DOHH2 (cell line): Measurements from ENCODE around the gene SSU72.

Experiments used
- H3F3A ChIP-seq: fragments of 200-600 bp; sonication (generic), shearing (Covaris generic); 2 replicates; pipeline ENCODE4 v1.6.0; 2016; ENCODE audit warnings: antibody characterized with exemption, mild to moderate bottlenecking; ENCODE audit not compliant: control insufficient read depth, insufficient read depth
- H3K27ac ChIP-seq: fragments of 200-600 bp; sonication (generic); 2 replicates; pipeline ENCODE4 v1.5.1; 2014; ENCODE audit warnings: low read depth, mild to moderate bottlenecking, low read length, moderate library complexity
- H3K27me3 ChIP-seq: fragments of 200-600 bp; sonication (generic); 2 replicates; pipeline ENCODE4 v1.6.1; 2014; ENCODE audit warnings: mild to moderate bottlenecking, low read length, mixed read lengths; ENCODE audit not compliant: control insufficient read depth
- H3K36me3 ChIP-seq: fragments of 200-600 bp; sonication (generic); 2 replicates; pipeline ENCODE4 v1.6.1; 2014; ENCODE audit warnings: mild to moderate bottlenecking, low read length, moderate library complexity, mixed read lengths; ENCODE audit not compliant: control insufficient read depth
- H3K4me1 ChIP-seq: fragments of 200-600 bp; sonication (generic); 2 replicates; pipeline ENCODE4 v1.6.1; 2014; ENCODE audit warnings: mild to moderate bottlenecking, low read length, mixed read lengths; ENCODE audit not compliant: control insufficient read depth
- H3K4me2 ChIP-seq: fragments of 200-600 bp; sonication (generic); 2 replicates; pipeline ENCODE4 v1.6.0; 2014; ENCODE audit warnings: mild to moderate bottlenecking, low read length, moderate library complexity
- H3K4me3 ChIP-seq: fragments of 200-600 bp; sonication (generic); 2 replicates; pipeline ENCODE4 v1.5.1; 2014; ENCODE audit warnings: mild to moderate bottlenecking, low read length, mixed read lengths
- H3K79me2 ChIP-seq: fragments of 200-600 bp; sonication (generic); 2 replicates; pipeline ENCODE4 v1.6.1; 2014; ENCODE audit warnings: mild to moderate bottlenecking, low read length, mixed read lengths; ENCODE audit not compliant: control insufficient read depth
- H3K9me2 ChIP-seq: fragments of 200-600 bp; sonication (generic); replicated peaks from 2 replicates; pipeline ENCODE4 v1.6.1; 2014; ENCODE audit warnings: mild to moderate bottlenecking, low read length, mixed read lengths; ENCODE audit not compliant: control insufficient read depth
- H3K9me3 ChIP-seq: fragments of 200-600 bp; sonication (generic); 2 replicates; pipeline ENCODE4 v1.6.1; 2014; ENCODE audit warnings: antibody characterized with exemption, low read length, mixed read lengths; ENCODE audit not compliant: control insufficient read depth, insufficient read depth
- H4K20me1 ChIP-seq: fragments of 200-600 bp; sonication (generic); 2 replicates; pipeline ENCODE4 v1.6.0; 2014; ENCODE audit warnings: low read depth, mild to moderate bottlenecking, antibody characterized with exemption, low read length, moderate library complexity; ENCODE audit not compliant: control insufficient read depth, insufficient read depth
- CTCF ChIP-seq: fragments of 200-600 bp; sonication (generic); IDR thresholded peaks from one replicate; pipeline ENCODE4 v1.5.1; 2014; ENCODE audit warnings: antibody characterized with exemption, mild to moderate bottlenecking, low read depth, low read length; ENCODE audit not compliant: poor library complexity, severe bottlenecking
- EZH2phosphoT487 ChIP-seq: fragments of 200-600 bp; sonication (generic); IDR thresholded peaks from 2 replicates; pipeline ENCODE4 v1.6.1; 2017; ENCODE audit warnings: borderline replicate concordance, mild to moderate bottlenecking, antibody characterized with exemption, low read length, moderate library complexity, mixed read lengths

Gene SSU72

GRCh38 chr1:1605724-1606123 lies 31.1 kb upstream of the SSU72 start:
- peaks cover 34% of the 10 kb centered on the region for H3K4me1 ChIP-seq
- H4K20me1 ChIP-seq, result no peaks in the 10 kb centered on the region
- H3K36me3 ChIP-seq, result no peaks in the 10 kb centered on the region
- peaks cover 25% of the 10 kb centered on the region for H3K27me3 ChIP-seq
- no peak overlapping the region for H3K4me3 ChIP-seq
- no peak overlapping the region for H3K27ac ChIP-seq
- H3K4me2 ChIP-seq, result no peak overlapping the region
- H3F3A ChIP-seq, result peaks cover 3% of the 10 kb centered on the region
- TF ChIP-seq CTCF (no peak), EZH2phosphoT487 (no peak)
- no peaks in the 10 kb centered on the region for H3K9me3 ChIP-seq
- H3K9me2 ChIP-seq, result no peaks in the 10 kb centered on the region
- H3K79me2 ChIP-seq, result no peaks in the 10 kb centered on the region

GRCh38 chr1:1605034-1605591 lies 30.4 kb upstream of the SSU72 start:
- Histone ChIP-seq H3K4me1 (peaks cover 33% of the 10 kb centered on the region), H3K9me2 (no peaks in the 10 kb centered on the region), H3K36me3 (no peaks in the 10 kb centered on the region), H3F3A (peaks cover 3% of the 10 kb centered on the region), H3K4me2 (no peak overlapping the region), H3K9me3 (no peaks in the 10 kb centered on the region), H3K4me3 (no peak overlapping the region), H3K79me2 (no peaks in the 10 kb centered on the region), H3K27ac (no peak overlapping the region), H4K20me1 (no peaks in the 10 kb centered on the region), H3K27me3 (peaks cover 30% of the 10 kb centered on the region)
- TF ChIP-seq EZH2phosphoT487 (no peak), CTCF (no peak)

GRCh38 chr1:1604374-1605033 lies 29.8 kb upstream of the SSU72 start:
- Histone ChIP-seq H3K9me2 (no peaks in the 10 kb centered on the region), H3K36me3 (no peaks in the 10 kb centered on the region), H3K27me3 (peaks cover 30% of the 10 kb centered on the region), H3K4me3 (no peak overlapping the region), H3K79me2 (no peaks in the 10 kb centered on the region), H4K20me1 (no peaks in the 10 kb centered on the region), H3K9me3 (no peaks in the 10 kb centered on the region), H3K27ac (no peak overlapping the region), H3K4me2 (no peak overlapping the region), H3K4me1 (peaks cover 30% of the 10 kb centered on the region), H3F3A (peaks cover 3% of the 10 kb centered on the region)
- TF ChIP-seq EZH2phosphoT487 (no peak), CTCF (no peak)
